Measurements from ENCODE around the gene EXOC5. TPM values are rescaled to one million over a fixed set of nuclear protein-coding genes. Genes with fewer than 3 reads are reported as not detected.
"Not testable (repeated sequence)": the region's sequence is repeated elsewhere in the genome, so short reads cannot be mapped to it uniquely, and the experiment has no call there.

The EXOC5 gene
- total and polyA plus RNA-seq, 2 experiments from 2014 or later: 71.5 to 79.8 TPM

- WGBS, 2 experiments (ENCODE audit: low coverage in 1 of 2, low lambda C conversion rate in 2 of 2, missing lambda C conversion rate in 2 of 2): 56 to 60% methylated on average over 2 of the region's 2 CpGs
- peak overlapping the region; percentile 21 for H3K27ac ChIP-seq
- H3K36me3 ChIP-seq (ENCODE audit: low read depth): no peaks in the 10 kb centered on the region; the same call in 1 of the 2 replicates
- H3K79me2 ChIP-seq (ENCODE audit: insufficient read depth): peaks cover 74% of the 10 kb centered on the region
- no peaks in the 10 kb centered on the region for H3K9me2 ChIP-seq (ENCODE audit: insufficient read depth)
- no peaks in the 10 kb centered on the region for H3K27me3 ChIP-seq (replicated peaks; ENCODE audit: insufficient read depth)
- no peak overlapping the region for H3K4me3 ChIP-seq
- in situ Hi-C loops (cut with MboI): no loop called here
- no peak overlapping the region for H3K9ac ChIP-seq
- H3K9me3 ChIP-seq (ENCODE audit: low read depth): no peaks in the 10 kb centered on the region
- H3F3A ChIP-seq (ENCODE audit: insufficient read depth): no peaks in the 10 kb centered on the region
- TF ChIP-seq EZH2 (IDR thresholded peaks at IDR 0.05; ENCODE audit: insufficient read depth, poor library complexity, severe bottlenecking) (no peak), EZH2phosphoT487 (IDR thresholded peaks at IDR 0.05; ENCODE audit: insufficient read depth, low read depth) (no peak)
- peaks cover 24% of the 10 kb centered on the region for H3K4me1 ChIP-seq (ENCODE audit: insufficient read depth)
- no peak overlapping the region for H2AFZ ChIP-seq
- DNase-seq: peak; percentile 20
- H4K20me1 ChIP-seq (ENCODE audit: insufficient read depth): no peaks in the 10 kb centered on the region
- peak overlapping the region; percentile 58 for H3K4me2 ChIP-seq (ENCODE audit: unreplicated experiment)
Observed at GRCh38 chr14:57246933-57247657, 21.6 kb downstream of the EXOC5 start.

- in situ Hi-C loops (cut with MboI): no loop called here
- no peaks in the 10 kb centered on the region for H4K20me1 ChIP-seq (ENCODE audit: insufficient read depth)
- H3K27me3 ChIP-seq (replicated peaks; ENCODE audit: insufficient read depth): no peaks in the 10 kb centered on the region
- H3K36me3 ChIP-seq (ENCODE audit: low read depth): no peaks in the 10 kb centered on the region; the same call in 1 of the 2 replicates
- H3K27ac ChIP-seq: 0 out of 2 replicates have a peak overlapping the region, but pooled peaks have one; percentile 21
- peaks cover 24% of the 10 kb centered on the region for H3K4me1 ChIP-seq (ENCODE audit: insufficient read depth)
- no peaks in the 10 kb centered on the region for H3K9me2 ChIP-seq (ENCODE audit: insufficient read depth)
- TF ChIP-seq EZH2 (IDR thresholded peaks at IDR 0.05; ENCODE audit: insufficient read depth, poor library complexity, severe bottlenecking) (no peak), EZH2phosphoT487 (IDR thresholded peaks at IDR 0.05; ENCODE audit: insufficient read depth, low read depth) (no peak)
- 93 to 100% methylated on average over 2 of the region's 2 CpGs for WGBS, 2 experiments (ENCODE audit: low coverage in 1 of 2, low lambda C conversion rate in 2 of 2, missing lambda C conversion rate in 2 of 2)
- H2AFZ ChIP-seq: no peak overlapping the region
- H3K79me2 ChIP-seq (ENCODE audit: insufficient read depth): peaks cover 70% of the 10 kb centered on the region
- H3K9me3 ChIP-seq (ENCODE audit: low read depth): no peaks in the 10 kb centered on the region
- H3F3A ChIP-seq (ENCODE audit: insufficient read depth): no peaks in the 10 kb centered on the region
- H3K4me2 ChIP-seq (ENCODE audit: unreplicated experiment): peak overlapping the region; percentile 58
- no peak overlapping the region for H3K9ac ChIP-seq
- no peak overlapping the region for H3K4me3 ChIP-seq
- DNase-seq: peak; percentile 23
Observed at GRCh38 chr14:57245941-57246340, 22.8 kb downstream of the EXOC5 start.

GRCh38 chr14:57244106-57244505 lies 24.6 kb downstream of the EXOC5 start:
- peak; percentile 79 for DNase-seq
- Histone ChIP-seq H3K36me3 (ENCODE audit: low read depth) (no peaks in the 10 kb centered on the region; the same call in 1 of the 2 replicates), H4K20me1 (ENCODE audit: insufficient read depth) (no peaks in the 10 kb centered on the region), H3K27ac (peak overlapping the region; percentile 51), H3K4me3 (no peak overlapping the region), H3K4me1 (ENCODE audit: insufficient read depth) (peaks cover 24% of the 10 kb centered on the region), H3F3A (ENCODE audit: insufficient read depth) (no peaks in the 10 kb centered on the region), H3K9ac (peak overlapping the region; percentile 36; the same call in 1 of the 2 replicates), H2AFZ (no peak overlapping the region), H3K9me2 (ENCODE audit: insufficient read depth) (no peaks in the 10 kb centered on the region), H3K27me3 (replicated peaks; ENCODE audit: insufficient read depth) (no peaks in the 10 kb centered on the region), H3K79me2 (ENCODE audit: insufficient read depth) (peaks cover 59% of the 10 kb centered on the region), H3K4me2 (ENCODE audit: unreplicated experiment) (no peak overlapping the region), H3K9me3 (ENCODE audit: low read depth) (no peaks in the 10 kb centered on the region)
- WGBS, 2 experiments (ENCODE audit: low coverage in 1 of 2, low lambda C conversion rate in 2 of 2, missing lambda C conversion rate in 2 of 2): 18 to 22% methylated on average over 2 of the region's 2 CpGs
- TF ChIP-seq EZH2phosphoT487 (IDR thresholded peaks at IDR 0.05; ENCODE audit: insufficient read depth, low read depth) (no peak), EZH2 (IDR thresholded peaks at IDR 0.05; ENCODE audit: insufficient read depth, poor library complexity, severe bottlenecking) (no peak)
- in situ Hi-C loops (cut with MboI): no loop called here

- H3K9ac ChIP-seq: no peak overlapping the region
- peaks cover 24% of the 10 kb centered on the region for H3K4me1 ChIP-seq (ENCODE audit: insufficient read depth)
- H4K20me1 ChIP-seq (ENCODE audit: insufficient read depth): no peaks in the 10 kb centered on the region
- TF ChIP-seq EZH2 (IDR thresholded peaks at IDR 0.05; ENCODE audit: insufficient read depth, poor library complexity, severe bottlenecking) (no peak), EZH2phosphoT487 (IDR thresholded peaks at IDR 0.05; ENCODE audit: insufficient read depth, low read depth) (no peak)
- no peaks in the 10 kb centered on the region for H3K27me3 ChIP-seq (replicated peaks; ENCODE audit: insufficient read depth)
- no peak overlapping the region for H2AFZ ChIP-seq
- H3F3A ChIP-seq (ENCODE audit: insufficient read depth): no peaks in the 10 kb centered on the region
- H3K79me2 ChIP-seq (ENCODE audit: insufficient read depth): peaks cover 51% of the 10 kb centered on the region
- no peak for DNase-seq
- H3K9me3 ChIP-seq (ENCODE audit: low read depth): no peaks in the 10 kb centered on the region
- peak overlapping the region; percentile 51; the same call in 1 of the 2 replicates for H3K27ac ChIP-seq
- no peak overlapping the region for H3K4me3 ChIP-seq
- no peak overlapping the region for H3K4me2 ChIP-seq (ENCODE audit: unreplicated experiment)
- H3K36me3 ChIP-seq (ENCODE audit: low read depth): no peaks in the 10 kb centered on the region; the same call in 1 of the 2 replicates
- in situ Hi-C loops (cut with MboI): no loop called here
- no peaks in the 10 kb centered on the region for H3K9me2 ChIP-seq (ENCODE audit: insufficient read depth)
Observed at GRCh38 chr14:57243320-57243719, 25.4 kb downstream of the EXOC5 start.

- in situ Hi-C loops (cut with MboI); H4K20me1 ChIP-seq (ENCODE audit: insufficient read depth); H3K9me3 ChIP-seq (ENCODE audit: low read depth); H3K4me2 ChIP-seq (ENCODE audit: unreplicated experiment); H3F3A ChIP-seq (ENCODE audit: insufficient read depth); H3K4me3 ChIP-seq; H3K9ac ChIP-seq; H3K27ac ChIP-seq; H3K36me3 ChIP-seq (ENCODE audit: low read depth); H3K9me2 ChIP-seq (ENCODE audit: insufficient read depth); H3K27me3 ChIP-seq (replicated peaks; ENCODE audit: insufficient read depth); H2AFZ ChIP-seq; DNase-seq; H3K4me1 ChIP-seq (ENCODE audit: insufficient read depth): not testable (repeated sequence)
- 98 to 99% methylated on average over 7 of the region's 7 CpGs for WGBS, 2 experiments (ENCODE audit: low coverage in 1 of 2, low lambda C conversion rate in 2 of 2, missing lambda C conversion rate in 2 of 2)
- peaks cover 42% of the 10 kb centered on the region for H3K79me2 ChIP-seq (ENCODE audit: insufficient read depth)
Observed at GRCh38 chr14:57240115-57240514, 28.6 kb downstream of the EXOC5 start.
